K562 (cell line): Measurements from ENCODE around the gene MED19. TPM values are rescaled to one million over a fixed set of nuclear protein-coding genes. Genes with fewer than 3 reads are reported as not detected.

ENCODE experiments used
- CREM ChIP-seq: IDR thresholded peaks from 2 replicates; pipeline ENCODE4 v1.6.1; 2014; ENCODE audit warnings: antibody characterized with exemption, low read depth
- MBD2 ChIP-seq: sonication (generic); IDR thresholded peaks from 2 replicates; pipeline ENCODE4 v1.6.1; 2016; ENCODE audit warnings: low read depth, borderline replicate concordance
- MYNN ChIP-seq, 2 experiments: sonication (generic); formaldehyde crosslinking in 1 of 2; IDR thresholded peaks; 2 replicates each; pipeline versions ENCODE4 v1.5.0 to v1.6.1; 2016 to 2020; ENCODE audit warnings: antibody characterized with exemption in 1 of 2, missing genetic modification reagents in 1 of 2
- RBM14 ChIP-seq: fragments of 200-400 bp; formaldehyde crosslinking; IDR thresholded peaks from 2 replicates; pipeline ENCODE4 v1.6.1; 2018; ENCODE audit warnings: low read depth, mild to moderate bottlenecking, low read length, moderate library complexity, borderline replicate concordance; ENCODE audit not compliant: insufficient read depth
- RBM17 ChIP-seq: fragments of 200-400 bp; formaldehyde crosslinking; IDR thresholded peaks from 2 replicates; pipeline ENCODE4 v1.6.1; 2017; ENCODE audit warnings: low read depth, mild to moderate bottlenecking, low read length, borderline replicate concordance
- SUPT5H ChIP-seq: fragments of 450-650 bp; IDR thresholded peaks from 2 replicates; pipeline ENCODE4 v1.6.1; 2016
- TCF3 ChIP-seq: sonication (generic); formaldehyde crosslinking; IDR thresholded peaks from 2 replicates; pipeline ENCODE4 v1.4.0; 2020; ENCODE audit warnings: mild to moderate bottlenecking, missing genetic modification reagents
- ZBTB17 ChIP-seq: fragments of 450-650 bp; formaldehyde crosslinking; IDR thresholded peaks from 2 replicates; pipeline ENCODE4 v1.4.0; 2020; ENCODE audit warnings: mild to moderate bottlenecking
- ZC3H4 ChIP-seq: sonication (generic); formaldehyde crosslinking; IDR thresholded peaks from 2 replicates; pipeline ENCODE4 v1.9.0; 2021; ENCODE audit warnings: missing genetic modification reagents, borderline replicate concordance
- ZNF75A ChIP-seq: fragments of 450-650 bp; formaldehyde crosslinking; IDR thresholded peaks from 2 replicates; pipeline ENCODE4 v1.4.0; 2020; ENCODE audit warnings: mild to moderate bottlenecking
- polyA plus RNA-seq, 8 experiments: library from polyadenylated mRNA; depleted of rRNA in 4 of 8; stranded (reverse) in 5 of 8; unstranded in 3 of 8; fragments of >200 nt; fragmentation: Nextera tagmentation in 2 of 8; fragmentation: Illumina TruSeq in 1 of 8; extraction: Ambion mirVana in 2 of 8; extraction: Trizol in 1 of 8; gene quantifications; 2 replicates each; pipeline versions ENCODE4 v1.2.1 to v1.2.3, GENCODE V29; 2011 to 2014; ENCODE audit warnings: inconsistent platforms in 1 of 8, missing spikeins in 1 of 8
- total RNA-seq, 7 experiments: library from RNA; depleted of rRNA in 6 of 7; stranded (reverse); fragments of >200 nt in 6 of 7; fragmentation: Illumina TruSeq in 2 of 7; extraction: Trizol in 2 of 7; gene quantifications; 2 replicates each; pipeline versions ENCODE4 v1.2.1 to v1.2.3, GENCODE V29; 2011 to 2021; ENCODE audit warnings: low replicate concordance in 1 of 7
- TF ChIP-seq, protein P1 (sequence below): fragments of 450-650 bp; IDR thresholded peaks from 2 replicates; pipeline ENCODE4 v1.6.1; 2016; ENCODE audit warnings: borderline replicate concordance
- TF ChIP-seq, protein P2 (sequence below): fragments of 450-650 bp; conservative IDR thresholded peaks from 2 replicates; pipeline ENCODE4 v1.6.1; 2016; ENCODE audit warnings: missing genetic modification characterization, low read depth, mild to moderate bottlenecking, control low read depth, missing compliant biosample characterization
- TF ChIP-seq, protein P3 (sequence below): sonication (generic); formaldehyde crosslinking; IDR thresholded peaks from 2 replicates; pipeline ENCODE4 v1.8.1; 2023; ENCODE audit warnings: missing genetic modification reagents, mild to moderate bottlenecking, borderline replicate concordance
- TF ChIP-seq, protein P4 (sequence below): fragments of 150-350 bp; IDR thresholded peaks from 2 replicates; pipeline ENCODE4 v1.6.1; 2014; ENCODE audit warnings: low read depth, mild to moderate bottlenecking, low read length, borderline replicate concordance

The MED19 gene
- total and polyA plus RNA-seq, 9 of the 15 experiments (the other 6 are each of a cell fraction or from before 2014, with no cell fraction given) = 7.3 to 23.5 (median 15.0) TPM

DNA sequence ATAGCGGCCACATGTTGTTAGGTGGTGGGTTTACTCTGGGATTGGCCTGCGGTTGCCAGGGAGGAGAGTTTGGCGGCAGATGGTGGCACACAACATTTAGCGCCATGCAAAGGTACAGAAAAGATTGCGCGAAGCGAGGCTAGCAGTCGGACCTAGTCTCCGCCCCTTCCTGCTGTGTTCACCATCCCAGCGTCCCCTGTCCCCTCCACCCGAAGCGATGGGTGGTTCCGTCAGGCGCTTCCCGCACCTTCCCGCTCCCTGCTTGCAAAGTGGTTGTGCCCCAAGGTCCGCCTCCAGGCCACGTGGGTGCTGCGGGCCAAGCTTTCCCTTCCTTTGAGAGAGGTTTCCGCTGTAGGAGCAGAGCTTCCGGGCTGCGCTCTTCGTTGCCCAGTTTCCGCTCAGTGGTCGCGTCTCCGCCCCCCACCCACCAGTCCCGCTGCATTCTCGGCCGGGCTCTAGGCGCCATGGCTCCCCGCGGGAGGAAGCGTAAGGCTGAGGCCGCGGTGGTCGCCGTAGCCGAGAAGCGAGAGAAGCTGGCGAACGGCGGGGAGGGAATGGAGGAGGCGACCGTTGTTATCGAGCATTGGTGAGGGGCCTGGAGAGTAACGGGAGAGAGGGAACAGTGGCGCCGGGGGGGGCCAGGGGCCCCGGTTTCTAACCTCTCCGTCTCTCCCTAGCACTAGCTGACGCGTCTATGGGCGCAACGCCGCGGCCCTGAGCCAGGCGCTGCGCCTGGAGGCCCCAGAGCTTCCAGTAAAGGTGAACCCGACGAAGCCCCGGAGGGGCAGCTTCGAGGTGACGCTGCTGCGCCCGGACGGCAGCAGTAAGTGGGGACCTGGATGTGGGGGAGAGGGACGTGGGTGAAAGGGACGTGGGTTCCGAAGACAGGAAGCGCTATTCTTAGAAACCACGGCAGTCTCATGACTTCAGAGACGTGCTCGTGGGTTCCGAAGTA, 29.4 kb upstream of the MED19 start, which contains the start of gene SELENOH (continued):
- TF ChIP-seq, protein P1, sequence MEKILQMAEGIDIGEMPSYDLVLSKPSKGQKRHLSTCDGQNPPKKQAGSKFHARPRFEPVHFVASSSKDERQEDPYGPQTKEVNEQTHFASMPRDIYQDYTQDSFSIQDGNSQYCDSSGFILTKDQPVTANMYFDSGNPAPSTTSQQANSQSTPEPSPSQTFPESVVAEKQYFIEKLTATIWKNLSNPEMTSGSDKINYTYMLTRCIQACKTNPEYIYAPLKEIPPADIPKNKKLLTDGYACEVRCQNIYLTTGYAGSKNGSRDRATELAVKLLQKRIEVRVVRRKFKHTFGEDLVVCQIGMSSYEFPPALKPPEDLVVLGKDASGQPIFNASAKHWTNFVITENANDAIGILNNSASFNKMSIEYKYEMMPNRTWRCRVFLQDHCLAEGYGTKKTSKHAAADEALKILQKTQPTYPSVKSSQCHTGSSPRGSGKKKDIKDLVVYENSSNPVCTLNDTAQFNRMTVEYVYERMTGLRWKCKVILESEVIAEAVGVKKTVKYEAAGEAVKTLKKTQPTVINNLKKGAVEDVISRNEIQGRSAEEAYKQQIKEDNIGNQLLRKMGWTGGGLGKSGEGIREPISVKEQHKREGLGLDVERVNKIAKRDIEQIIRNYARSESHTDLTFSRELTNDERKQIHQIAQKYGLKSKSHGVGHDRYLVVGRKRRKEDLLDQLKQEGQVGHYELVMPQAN = peak; percentile 97
- TF ChIP-seq RBM14 = no peak
- TF ChIP-seq, protein P2, sequence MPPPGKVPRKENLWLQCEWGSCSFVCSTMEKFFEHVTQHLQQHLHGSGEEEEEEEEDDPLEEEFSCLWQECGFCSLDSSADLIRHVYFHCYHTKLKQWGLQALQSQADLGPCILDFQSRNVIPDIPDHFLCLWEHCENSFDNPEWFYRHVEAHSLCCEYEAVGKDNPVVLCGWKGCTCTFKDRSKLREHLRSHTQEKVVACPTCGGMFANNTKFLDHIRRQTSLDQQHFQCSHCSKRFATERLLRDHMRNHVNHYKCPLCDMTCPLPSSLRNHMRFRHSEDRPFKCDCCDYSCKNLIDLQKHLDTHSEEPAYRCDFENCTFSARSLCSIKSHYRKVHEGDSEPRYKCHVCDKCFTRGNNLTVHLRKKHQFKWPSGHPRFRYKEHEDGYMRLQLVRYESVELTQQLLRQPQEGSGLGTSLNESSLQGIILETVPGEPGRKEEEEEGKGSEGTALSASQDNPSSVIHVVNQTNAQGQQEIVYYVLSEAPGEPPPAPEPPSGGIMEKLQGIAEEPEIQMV (tag) = peak; percentile 90
- 0 out of 2 replicates have a peak, but pooled peaks have one; percentile 14 for TF ChIP-seq ZBTB17
- no peak for TF ChIP-seq ZNF75A
- peak; percentile 95 for TF ChIP-seq MYNN (IDR thresholded peaks at IDR 0.05)
- TF ChIP-seq MYNN (CRISPR knock-in tag; IDR thresholded peaks at IDR 0.05) = no peak
- TF ChIP-seq TCF3 = peak; percentile 57; the same call in 1 of the 2 replicates
- TF ChIP-seq, protein P3, sequence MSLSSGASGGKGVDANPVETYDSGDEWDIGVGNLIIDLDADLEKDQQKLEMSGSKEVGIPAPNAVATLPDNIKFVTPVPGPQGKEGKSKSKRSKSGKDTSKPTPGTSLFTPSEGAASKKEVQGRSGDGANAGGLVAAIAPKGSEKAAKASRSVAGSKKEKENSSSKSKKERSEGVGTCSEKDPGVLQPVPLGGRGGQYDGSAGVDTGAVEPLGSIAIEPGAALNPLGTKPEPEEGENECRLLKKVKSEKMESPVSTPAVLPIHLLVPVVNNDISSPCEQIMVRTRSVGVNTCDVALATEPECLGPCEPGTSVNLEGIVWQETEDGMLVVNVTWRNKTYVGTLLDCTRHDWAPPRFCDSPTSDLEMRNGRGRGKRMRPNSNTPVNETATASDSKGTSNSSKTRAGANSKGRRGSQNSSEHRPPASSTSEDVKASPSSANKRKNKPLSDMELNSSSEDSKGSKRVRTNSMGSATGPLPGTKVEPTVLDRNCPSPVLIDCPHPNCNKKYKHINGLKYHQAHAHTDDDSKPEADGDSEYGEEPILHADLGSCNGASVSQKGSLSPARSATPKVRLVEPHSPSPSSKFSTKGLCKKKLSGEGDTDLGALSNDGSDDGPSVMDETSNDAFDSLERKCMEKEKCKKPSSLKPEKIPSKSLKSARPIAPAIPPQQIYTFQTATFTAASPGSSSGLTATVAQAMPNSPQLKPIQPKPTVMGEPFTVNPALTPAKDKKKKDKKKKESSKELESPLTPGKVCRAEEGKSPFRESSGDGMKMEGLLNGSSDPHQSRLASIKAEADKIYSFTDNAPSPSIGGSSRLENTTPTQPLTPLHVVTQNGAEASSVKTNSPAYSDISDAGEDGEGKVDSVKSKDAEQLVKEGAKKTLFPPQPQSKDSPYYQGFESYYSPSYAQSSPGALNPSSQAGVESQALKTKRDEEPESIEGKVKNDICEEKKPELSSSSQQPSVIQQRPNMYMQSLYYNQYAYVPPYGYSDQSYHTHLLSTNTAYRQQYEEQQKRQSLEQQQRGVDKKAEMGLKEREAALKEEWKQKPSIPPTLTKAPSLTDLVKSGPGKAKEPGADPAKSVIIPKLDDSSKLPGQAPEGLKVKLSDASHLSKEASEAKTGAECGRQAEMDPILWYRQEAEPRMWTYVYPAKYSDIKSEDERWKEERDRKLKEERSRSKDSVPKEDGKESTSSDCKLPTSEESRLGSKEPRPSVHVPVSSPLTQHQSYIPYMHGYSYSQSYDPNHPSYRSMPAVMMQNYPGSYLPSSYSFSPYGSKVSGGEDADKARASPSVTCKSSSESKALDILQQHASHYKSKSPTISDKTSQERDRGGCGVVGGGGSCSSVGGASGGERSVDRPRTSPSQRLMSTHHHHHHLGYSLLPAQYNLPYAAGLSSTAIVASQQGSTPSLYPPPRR (CRISPR knock-in tag) = no peak
- TF ChIP-seq CREM = peak; percentile 90
- peak; percentile 96 for TF ChIP-seq SUPT5H
- TF ChIP-seq RBM17 = no peak
- TF ChIP-seq ZC3H4 = 0 out of 2 replicates have a peak, but pooled peaks have one; percentile 45
- TF ChIP-seq MBD2 = peak; percentile 94
- TF ChIP-seq, protein P4, sequence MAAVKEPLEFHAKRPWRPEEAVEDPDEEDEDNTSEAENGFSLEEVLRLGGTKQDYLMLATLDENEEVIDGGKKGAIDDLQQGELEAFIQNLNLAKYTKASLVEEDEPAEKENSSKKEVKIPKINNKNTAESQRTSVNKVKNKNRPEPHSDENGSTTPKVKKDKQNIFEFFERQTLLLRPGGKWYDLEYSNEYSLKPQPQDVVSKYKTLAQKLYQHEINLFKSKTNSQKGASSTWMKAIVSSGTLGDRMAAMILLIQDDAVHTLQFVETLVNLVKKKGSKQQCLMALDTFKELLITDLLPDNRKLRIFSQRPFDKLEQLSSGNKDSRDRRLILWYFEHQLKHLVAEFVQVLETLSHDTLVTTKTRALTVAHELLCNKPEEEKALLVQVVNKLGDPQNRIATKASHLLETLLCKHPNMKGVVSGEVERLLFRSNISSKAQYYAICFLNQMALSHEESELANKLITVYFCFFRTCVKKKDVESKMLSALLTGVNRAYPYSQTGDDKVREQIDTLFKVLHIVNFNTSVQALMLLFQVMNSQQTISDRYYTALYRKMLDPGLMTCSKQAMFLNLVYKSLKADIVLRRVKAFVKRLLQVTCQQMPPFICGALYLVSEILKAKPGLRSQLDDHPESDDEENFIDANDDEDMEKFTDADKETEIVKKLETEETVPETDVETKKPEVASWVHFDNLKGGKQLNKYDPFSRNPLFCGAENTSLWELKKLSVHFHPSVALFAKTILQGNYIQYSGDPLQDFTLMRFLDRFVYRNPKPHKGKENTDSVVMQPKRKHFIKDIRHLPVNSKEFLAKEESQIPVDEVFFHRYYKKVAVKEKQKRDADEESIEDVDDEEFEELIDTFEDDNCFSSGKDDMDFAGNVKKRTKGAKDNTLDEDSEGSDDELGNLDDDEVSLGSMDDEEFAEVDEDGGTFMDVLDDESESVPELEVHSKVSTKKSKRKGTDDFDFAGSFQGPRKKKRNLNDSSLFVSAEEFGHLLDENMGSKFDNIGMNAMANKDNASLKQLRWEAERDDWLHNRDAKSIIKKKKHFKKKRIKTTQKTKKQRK = no peak
